IMR-90 (cell line): ENCODE results near the gene SHISAL1. TPM values are rescaled to one million over a fixed set of nuclear protein-coding genes. Genes with fewer than 3 reads are reported as not detected.
A peak's percentile ranks its signal among the peaks of the same experiment; 100 is the strongest.

ENCODE experiments used
- ATAC-seq: fragments of 200-7000 bp; cut with Tn5 transposase; 2 replicates; pipeline ENCODE4 v1.9.1; 2020; ENCODE audit warnings: low read depth, mild to moderate bottlenecking, moderate library complexity
- BruUV-seq: library from RNA; stranded (reverse); fragments of 400-500 nt; replicated peaks from 2 replicates; lab custom pipeline; 2021; lab: Mats Ljungman, UMichigan
- CTCF ChIA-PET: fragments of 300-600 bp; formaldehyde crosslinking; extraction: SDS; loops from one replicate; lab custom pipeline; 2021; ENCODE audit warnings: antibody characterized with exemption; lab: Yijun Ruan, JAX
- POLR2A ChIA-PET: fragments of 300-600 bp; sonication (Branson Sonifier 250); formaldehyde crosslinking; loops from one replicate; lab custom pipeline; 2022; ENCODE audit warnings: antibody characterized with exemption; ENCODE audit not compliant: unreplicated experiment; lab: Charles Lee
- DNase-seq: peaks from one replicate; pipeline ENCODE4 v3.0.0; 2013
- H2AFZ ChIP-seq: replicated peaks from 2 replicates; pipeline ENCODE3; 2013; ENCODE audit warnings: low read length, mild to moderate bottlenecking; ENCODE audit not compliant: poor library complexity
- H2AK5ac ChIP-seq: 2 replicates; pipeline ENCODE4 v1.6.1; 2013; ENCODE audit warnings: low read depth, low read length, inconsistent platforms
- H2AK9ac ChIP-seq: replicated peaks from 2 replicates; pipeline ENCODE3; 2013; ENCODE audit warnings: mild to moderate bottlenecking, low read depth, low read length, moderate library complexity; ENCODE audit not compliant: poor library complexity
- H2BK120ac ChIP-seq: 2 replicates; pipeline ENCODE4 v1.6.1; 2013; ENCODE audit warnings: low read depth, low read length, inconsistent platforms
- H2BK15ac ChIP-seq: 3 replicates; pipeline ENCODE4 v1.6.1; 2013; ENCODE audit warnings: low read depth, low read length, inconsistent platforms
- H2BK20ac ChIP-seq: 2 replicates; pipeline ENCODE4 v1.6.1; 2013; ENCODE audit warnings: low read depth, mild to moderate bottlenecking, inconsistent platforms, low read length, moderate library complexity
- H2BK5ac ChIP-seq: 2 replicates; pipeline ENCODE4 v1.6.1; 2013; ENCODE audit warnings: mild to moderate bottlenecking, low read depth, low read length, inconsistent platforms; ENCODE audit not compliant: poor library complexity, severe bottlenecking
- H3K14ac ChIP-seq: replicated peaks from 2 replicates; pipeline ENCODE4 v1.6.1; 2013; ENCODE audit warnings: low read depth, low read length, inconsistent platforms
- H3K18ac ChIP-seq: 2 replicates; pipeline ENCODE4 v1.6.1; 2013; ENCODE audit warnings: low read depth, low read length, control low read depth
- H3K23ac ChIP-seq: 2 replicates; pipeline ENCODE4 v1.6.1; 2013; ENCODE audit warnings: low read depth, low read length, inconsistent platforms
- H3K27ac ChIP-seq: 2 replicates; pipeline ENCODE4 v1.5.1; 2013; ENCODE audit warnings: mild to moderate bottlenecking, control low read depth, low read length; ENCODE audit not compliant: insufficient read depth
- H3K27me3 ChIP-seq: 2 replicates; pipeline ENCODE4 v1.6.1; 2013; ENCODE audit warnings: low read length; ENCODE audit not compliant: control insufficient read depth, insufficient read depth
- H3K36me3 ChIP-seq: 2 replicates; pipeline ENCODE4 v1.6.1; 2013; ENCODE audit warnings: low read length, mixed read lengths; ENCODE audit not compliant: control insufficient read depth, insufficient read depth
- H3K4ac ChIP-seq: 2 replicates; pipeline ENCODE4 v1.6.1; 2013; ENCODE audit warnings: low read depth, low read length, inconsistent platforms
- H3K4me1 ChIP-seq: 2 replicates; pipeline ENCODE4 v1.6.1; 2013; ENCODE audit warnings: low read length, mixed read lengths; ENCODE audit not compliant: control insufficient read depth, insufficient read depth
- H3K4me2 ChIP-seq: 2 replicates; pipeline ENCODE4 v1.6.1; 2013; ENCODE audit warnings: low read depth, mild to moderate bottlenecking, control low read depth, low read length, moderate library complexity
- H3K4me3 ChIP-seq: 2 replicates; pipeline ENCODE4 v1.5.1; 2013; ENCODE audit warnings: low read depth, mild to moderate bottlenecking, control low read depth, low read length, moderate library complexity; ENCODE audit not compliant: insufficient read depth
- H3K56ac ChIP-seq: 2 replicates; pipeline ENCODE4 v1.6.1; 2013; ENCODE audit warnings: low read length, inconsistent platforms; ENCODE audit not compliant: insufficient read depth; ENCODE audit errors: extremely low read depth
- H3K79me1 ChIP-seq, 2 experiments: 2 replicates each; pipeline ENCODE4 v1.6.1; 2013; ENCODE audit warnings: low read length in 2 of 2, inconsistent platforms in 1 of 2, low read depth in 1 of 2
- H3K9ac ChIP-seq: 2 replicates; pipeline ENCODE4 v1.6.1; 2013; ENCODE audit warnings: low read depth, low read length, control low read depth
- H3K9me1 ChIP-seq: 2 replicates; pipeline ENCODE4 v1.6.1; 2013; ENCODE audit warnings: low read length, inconsistent platforms; ENCODE audit not compliant: insufficient read depth
- H3K9me3 ChIP-seq: 2 replicates; pipeline ENCODE4 v1.6.1; 2013; ENCODE audit warnings: low read length; ENCODE audit not compliant: control insufficient read depth, insufficient read depth
- H4K20me1 ChIP-seq: 2 replicates; pipeline ENCODE4 v1.6.1; 2013; ENCODE audit warnings: low read length, inconsistent platforms; ENCODE audit not compliant: insufficient read depth
- H4K5ac ChIP-seq: 2 replicates; pipeline ENCODE4 v1.6.1; 2013; ENCODE audit warnings: mild to moderate bottlenecking, low read depth, low read length, control low read depth
- H4K8ac ChIP-seq, 2 experiments: 2 replicates each; pipeline ENCODE4 v1.6.1; 2013; ENCODE audit warnings: low read depth in 2 of 2, low read length in 2 of 2, control low read depth in 1 of 2, inconsistent platforms in 1 of 2
- H4K91ac ChIP-seq: 2 replicates; pipeline ENCODE4 v1.6.1; 2013; ENCODE audit warnings: low read depth, low read length, inconsistent platforms; ENCODE audit not compliant: insufficient read depth
- CTCF ChIP-seq: conservative IDR thresholded peaks from 2 replicates; pipeline ENCODE4 v1.5.1; 2012; ENCODE audit warnings: mild to moderate bottlenecking, low read depth, low read length, improper control_type of control experiment
- WGBS, 2 experiments: methylation state at CpG; one replicate each; pipeline versions ENCODE4 v1.1.5 to v1.1.7; 2013; ENCODE audit warnings: missing lambda C conversion rate in 2 of 2; ENCODE audit not compliant: insufficient read length in 1 of 2; ENCODE audit errors: extremely low coverage in 2 of 2; 5-methylcytosine and 5-hydroxymethylcytosine counted together
- dilution Hi-C: fragments of 300-500 bp; cut with HindIII; formaldehyde crosslinking; loops from one replicate; pipeline ENCODE4 v1.14.3; 2018; ENCODE audit warnings: low sequenced_read_pairs; ENCODE audit not compliant: unreplicated experiment
- in situ Hi-C: fragments of 300-500 bp; cut with MboI; formaldehyde crosslinking; loops from 3 replicates; pipeline ENCODE4 v1.14.3; 2019; ENCODE audit warnings: low sequenced_read_pairs, inconsistent platforms, mixed read lengths
- intact Hi-C: fragments of 100-400 bp; cut with micrococcal nuclease; formaldehyde crosslinking; loops from 2 replicates; pipeline ENCODE4 v1.10.0; 2022
- polyA plus RNA-seq, 3 experiments: library from polyadenylated mRNA; depleted of rRNA; stranded (reverse); fragments of >200 nt; gene quantifications; 2 replicates each; pipeline ENCODE4 v1.2.3, GENCODE V29; 2012; ENCODE audit warnings: low replicate concordance in 1 of 3
- total RNA-seq: library from RNA; depleted of rRNA; stranded (reverse); fragments of >200 nt; gene quantifications from 2 replicates; pipeline ENCODE4 v1.2.3, GENCODE V29; 2012
- TF ChIP-seq, protein P1 (sequence below): fragments of 150-350 bp; IDR thresholded peaks from 2 replicates; pipeline ENCODE4 v1.6.1; 2017; ENCODE audit warnings: mild to moderate bottlenecking, antibody characterized with exemption, low read length, low read depth

The SHISAL1 gene
- total and polyA plus RNA-seq, 2 of the 4 experiments (the other 2 are of a cell fraction), result 1.0 to 1.4 TPM

GRCh38 chr22:44311104-44311854 is 1.5 kb downstream of the SHISAL1 start:
- H4K8ac ChIP-seq, result no peak overlapping the region
- H3K4me3 ChIP-seq, result no peak overlapping the region
- H3K23ac ChIP-seq, result no peak overlapping the region
- no peaks in the 10 kb centered on the region for H4K20me1 ChIP-seq
- ChIA-PET CTCF (interaction anchor here (0.5 kb wide), 1 partner anchor 169 kb away, joined by 3 read pairs; no protein-coding TSS in a partner anchor), POLR2A (no interaction called here)
- H3K9ac ChIP-seq, result no peak overlapping the region
- H4K5ac ChIP-seq, result no peak overlapping the region
- no peak overlapping the region for H2AFZ ChIP-seq
- H2BK5ac ChIP-seq, result no peak overlapping the region
- no peaks in the 10 kb centered on the region for H3K9me3 ChIP-seq
- no peak overlapping the region for H3K4me2 ChIP-seq
- no peak overlapping the region; the same call in 1 of the 2 replicates for H3K4ac ChIP-seq
- no peak overlapping the region for H2BK15ac ChIP-seq
- WGBS, 2 experiments, result 100% methylated on average over 2 of the region's 10 CpGs; no CpG with 5 or more reads in 1 of the 2 experiments
- no peak overlapping the region for H3K56ac ChIP-seq
- intact Hi-C loops (no loop called here), dilution Hi-C loops (no loop called here), in situ Hi-C loops (loop anchor here (10.0 kb wide), 1 partner anchor 314 kb away; no protein-coding TSS in a partner anchor)
- ATAC-seq (no peak), DNase-seq (no peak)
- H4K91ac ChIP-seq, result 0 out of 2 replicates have a peak overlapping the region, but pooled peaks have one; percentile 22
- H2BK120ac ChIP-seq, result peak overlapping the region; percentile 35; the same call in 1 of the 2 replicates
- no peaks in the 10 kb centered on the region for H3K27me3 ChIP-seq
- H3K36me3 ChIP-seq, result no peaks in the 10 kb centered on the region
- no TSS peak for BruUV-seq
- H3K27ac ChIP-seq, result no peak overlapping the region
- H3K14ac ChIP-seq, result no peak overlapping the region
- H3K79me1 ChIP-seq, result no peaks in the 10 kb centered on the region
- peaks cover 18% of the 10 kb centered on the region for H3K4me1 ChIP-seq
- no peak overlapping the region for H2AK9ac ChIP-seq
- no peak overlapping the region for H2BK20ac ChIP-seq
- peak overlapping the region; percentile 53; the same call in 1 of the 2 replicates for H2AK5ac ChIP-seq
- TF ChIP-seq CTCF, result 0 out of 2 replicates have a peak, but pooled peaks have one; percentile 5
- TF ChIP-seq, protein P1, sequence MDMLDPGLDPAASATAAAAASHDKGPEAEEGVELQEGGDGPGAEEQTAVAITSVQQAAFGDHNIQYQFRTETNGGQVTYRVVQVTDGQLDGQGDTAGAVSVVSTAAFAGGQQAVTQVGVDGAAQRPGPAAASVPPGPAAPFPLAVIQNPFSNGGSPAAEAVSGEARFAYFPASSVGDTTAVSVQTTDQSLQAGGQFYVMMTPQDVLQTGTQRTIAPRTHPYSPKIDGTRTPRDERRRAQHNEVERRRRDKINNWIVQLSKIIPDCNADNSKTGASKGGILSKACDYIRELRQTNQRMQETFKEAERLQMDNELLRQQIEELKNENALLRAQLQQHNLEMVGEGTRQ, result no peak
- H3K18ac ChIP-seq, result peak overlapping the region; percentile 26; the same call in 1 of the 2 replicates
- peaks cover 21% of the 10 kb centered on the region; the same call in 1 of the 2 replicates for H3K9me1 ChIP-seq
